ENCODE data around the gene RGS9. TPM values are rescaled to one million over a fixed set of nuclear protein-coding genes. Genes with fewer than 3 reads are reported as not detected.

The RGS9 gene
- total RNA-seq, 2 donors from 2014 or later, result 3.2 to 4.0 TPM

- Histone ChIP-seq H3K4me1 (ENCODE audit: control insufficient read depth in 1 of 2, low read depth in 2 of 2) (no peaks in the 10 kb centered on the region), H3K4me3 (no peak overlapping the region), H3K27ac (no peak overlapping the region), H3K27me3 (replicated peaks; ENCODE audit: insufficient read depth) (no peaks in the 10 kb centered on the region), H3K36me3 (no peaks in the 10 kb centered on the region), H3K9me3 (no peaks in the 10 kb centered on the region)
- ATAC-seq (ENCODE audit: insufficient number of reproducible peaks, low FRiP score, low read depth) (no peak), DNase-seq (ENCODE audit: low spot score) (no peak)
- no peak for TF ChIP-seq CTCF (IDR thresholded peaks at IDR 0.05)
Observed at GRCh38 chr17:65143889-65144604, 6.9 kb downstream of the RGS9 start.

DNA sequence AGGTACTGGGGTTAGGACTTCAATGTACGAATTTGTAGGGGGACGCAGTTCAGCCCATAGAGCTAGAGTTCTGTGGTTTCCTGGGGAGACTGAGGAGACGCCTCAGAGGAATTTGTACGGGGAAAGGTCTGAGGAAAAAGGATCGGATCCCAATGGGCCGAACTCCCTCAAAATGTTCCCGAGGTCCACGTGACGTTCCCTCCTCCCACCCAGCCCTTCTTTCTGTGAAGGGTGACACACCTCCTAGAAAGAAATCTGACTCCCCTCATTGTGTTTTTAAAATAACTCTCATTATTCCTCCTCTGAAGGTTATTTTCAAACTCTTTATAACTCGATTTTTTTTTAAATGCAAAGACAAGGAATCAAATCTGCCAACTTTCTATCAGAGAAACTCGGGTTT, 8.6 kb downstream of the RGS9 start:
- Histone ChIP-seq H3K27ac (no peak overlapping the region), H3K36me3 (no peaks in the 10 kb centered on the region), H3K4me3 (no peak overlapping the region), H3K9me3 (no peaks in the 10 kb centered on the region), H3K4me1 (ENCODE audit: control insufficient read depth in 1 of 2, low read depth in 2 of 2) (no peaks in the 10 kb centered on the region), H3K27me3 (replicated peaks; ENCODE audit: insufficient read depth) (no peaks in the 10 kb centered on the region)
- ATAC-seq (ENCODE audit: insufficient number of reproducible peaks, low FRiP score, low read depth) (no peak), DNase-seq (ENCODE audit: low spot score) (no peak)
- no peak for TF ChIP-seq CTCF (IDR thresholded peaks at IDR 0.05)

GRCh38 chr17:65147955-65148354, 10.8 kb downstream of the RGS9 start:
- ATAC-seq (ENCODE audit: insufficient number of reproducible peaks, low FRiP score, low read depth) (no peak), DNase-seq (ENCODE audit: low spot score) (no peak)
- H3K27ac ChIP-seq, result no peak overlapping the region
- no peaks in the 10 kb centered on the region for H3K27me3 ChIP-seq (replicated peaks; ENCODE audit: insufficient read depth)
- no peak overlapping the region for H3K4me3 ChIP-seq
- no peak for TF ChIP-seq CTCF (IDR thresholded peaks at IDR 0.05)
- H3K4me1 ChIP-seq (ENCODE audit: control insufficient read depth in 1 of 2, low read depth in 2 of 2), result no peaks in the 10 kb centered on the region
- H3K9me3 ChIP-seq, result no peaks in the 10 kb centered on the region
- H3K36me3 ChIP-seq, result no peaks in the 10 kb centered on the region

GRCh38 chr17:65154770-65155589, 17.8 kb downstream of the RGS9 start:
- no peaks in the 10 kb centered on the region for H3K36me3 ChIP-seq
- H3K27me3 ChIP-seq (replicated peaks; ENCODE audit: insufficient read depth), result no peaks in the 10 kb centered on the region
- no peaks in the 10 kb centered on the region for H3K4me1 ChIP-seq (ENCODE audit: control insufficient read depth in 1 of 2, low read depth in 2 of 2)
- no peak for DNase-seq (ENCODE audit: low spot score)
- H3K27ac ChIP-seq, result no peak overlapping the region
- no peak for TF ChIP-seq CTCF (IDR thresholded peaks at IDR 0.05)
- no peaks in the 10 kb centered on the region for H3K9me3 ChIP-seq
- ATAC-seq (ENCODE audit: insufficient number of reproducible peaks, low FRiP score, low read depth), result no peak
- no peak overlapping the region for H3K4me3 ChIP-seq

GRCh38 chr17:65155622-65156021, 18.5 kb downstream of the RGS9 start:
- ATAC-seq (ENCODE audit: insufficient number of reproducible peaks, low FRiP score, low read depth), result no peak
- no peak for DNase-seq (ENCODE audit: low spot score)
- no peak overlapping the region for H3K27ac ChIP-seq
- H3K4me3 ChIP-seq, result no peak overlapping the region
- H3K4me1 ChIP-seq (ENCODE audit: control insufficient read depth in 1 of 2, low read depth in 2 of 2), result no peaks in the 10 kb centered on the region
- H3K9me3 ChIP-seq, result no peaks in the 10 kb centered on the region
- no peaks in the 10 kb centered on the region for H3K27me3 ChIP-seq (replicated peaks; ENCODE audit: insufficient read depth)
- no peak for TF ChIP-seq CTCF (IDR thresholded peaks at IDR 0.05)
- H3K36me3 ChIP-seq, result no peaks in the 10 kb centered on the region
